Mammary epithelial cell (primary cell): Measurements from ENCODE around the gene ZNF548.

Experiments used
- CTCF ChIP-seq, 2 donors: IDR thresholded peaks in 1 of 2; conservative IDR thresholded peaks in 1 of 2; 2 replicates each; pipeline ENCODE4 v1.5.1; 2011 to 2012; ENCODE audit warnings: inconsistent platforms in 2 of 2, low read length in 2 of 2, mild to moderate bottlenecking in 2 of 2, control low read depth in 1 of 2, low read depth in 1 of 2; ENCODE audit not compliant: insufficient read depth in 1 of 2; ENCODE audit errors: extremely low read depth in 1 of 2
- EZH2 ChIP-seq: IDR thresholded peaks from 2 replicates; pipeline ENCODE4 v1.6.1; 2012; ENCODE audit warnings: low read length, inconsistent platforms, borderline replicate concordance

- TF ChIP-seq CTCF (conservative IDR thresholded peaks at IDR 0.05 in 1 of 2, IDR thresholded peaks at IDR 0.05 in 1 of 2; ENCODE audit: extremely low read depth in 1 of 2, insufficient read depth in 1 of 2, low read depth in 1 of 2, low read length in 2 of 2) = peak in 1 of 2 donors; percentile 7
- TF ChIP-seq EZH2 = no peak
These were observed 38.5 kb upstream of the ZNF548 start, which contains the start of gene ZNF304 for GRCh38 chr19:57350877-57351805.
